ENCODE data around the gene DDC. TPM values are rescaled to one million over a fixed set of nuclear protein-coding genes. Genes with fewer than 3 reads are reported as not detected.

The DDC gene
- total and polyA plus RNA-seq, 2 donors from 2014 or later = 7.8 to 257 TPM

- intact Hi-C loops (cut with DNase I) = no loop called here
- H3K9ac ChIP-seq (ENCODE audit: low read length in 3 of 3) = no peak overlapping the region
These were observed 33.3 kb downstream of the DDC start for GRCh38 chr7:50531928-50532327.

GRCh38 chr7:50531401-50531911 is 33.7 kb downstream of the DDC start:
- Histone ChIP-seq H3K4me3 (ENCODE audit: low read length in 3 of 3) (no peak overlapping the region), H3K27ac (ENCODE audit: low read depth in 2 of 2, low read length in 2 of 2) (no peak overlapping the region), H3K9ac (ENCODE audit: low read length in 3 of 3) (no peak overlapping the region), H3K4me1 (ENCODE audit: control insufficient read depth in 2 of 3, insufficient read depth in 2 of 3, low read depth in 1 of 3, low read length in 3 of 3) (peaks cover 0 to 6% (median 4%) of the 10 kb centered on the region in 3 donors), H3K36me3 (ENCODE audit: control insufficient read depth in 2 of 3, insufficient read depth in 3 of 3, low read length in 3 of 3) (peaks cover 0 to 19% (median 0%) of the 10 kb centered on the region in 3 donors), H3K9me3 (ENCODE audit: control insufficient read depth in 2 of 3, insufficient read depth in 1 of 3, low read length in 3 of 3) (no peaks in the 10 kb centered on the region), H3K27me3 (ENCODE audit: control insufficient read depth, insufficient read depth, low read length) (no peaks in the 10 kb centered on the region)
- TF ChIP-seq CTCF (IDR thresholded peaks at IDR 0.05; ENCODE audit: borderline replicate concordance, extremely low read depth, insufficient read depth) = no peak
- DNase-seq (peak in 3 of 5 donors; percentile 23 to 58 (median 29)), FAIRE-seq (no peak)
- intact Hi-C loops (cut with DNase I) = no loop called here

More at GRCh38 chr7:50531928-50532327, 33.3 kb downstream of the DDC start:
- no peaks in the 10 kb centered on the region for H3K27me3 ChIP-seq (ENCODE audit: control insufficient read depth, insufficient read depth, low read length)
- DNase-seq (no peak), FAIRE-seq (no peak)
- no peak for TF ChIP-seq CTCF (IDR thresholded peaks at IDR 0.05; ENCODE audit: borderline replicate concordance, extremely low read depth, insufficient read depth)
- no peak overlapping the region for H3K27ac ChIP-seq (ENCODE audit: low read depth in 2 of 2, low read length in 2 of 2)
- H3K9me3 ChIP-seq (ENCODE audit: control insufficient read depth in 2 of 3, insufficient read depth in 1 of 3, low read length in 3 of 3) = no peaks in the 10 kb centered on the region
- H3K36me3 ChIP-seq (ENCODE audit: control insufficient read depth in 2 of 3, insufficient read depth in 3 of 3, low read length in 3 of 3) = peaks cover 0 to 22% (median 0%) of the 10 kb centered on the region in 3 donors
- peaks cover 0 to 6% (median 4%) of the 10 kb centered on the region in 3 donors for H3K4me1 ChIP-seq (ENCODE audit: control insufficient read depth in 2 of 3, insufficient read depth in 2 of 3, low read depth in 1 of 3, low read length in 3 of 3)
- H3K4me3 ChIP-seq (ENCODE audit: low read length in 3 of 3) = no peak overlapping the region

GRCh38 chr7:50530766-50531165 is 34.4 kb downstream of the DDC start:
- Histone ChIP-seq H3K27me3 (ENCODE audit: control insufficient read depth, insufficient read depth, low read length) (no peaks in the 10 kb centered on the region), H3K36me3 (ENCODE audit: control insufficient read depth in 2 of 3, insufficient read depth in 3 of 3, low read length in 3 of 3) (peaks cover 0 to 19% (median 0%) of the 10 kb centered on the region in 3 donors), H3K4me1 (ENCODE audit: control insufficient read depth in 2 of 3, insufficient read depth in 2 of 3, low read depth in 1 of 3, low read length in 3 of 3) (peaks cover 0 to 6% (median 4%) of the 10 kb centered on the region in 3 donors), H3K9me3 (ENCODE audit: control insufficient read depth in 2 of 3, insufficient read depth in 1 of 3, low read length in 3 of 3) (no peaks in the 10 kb centered on the region), H3K27ac (ENCODE audit: low read depth in 2 of 2, low read length in 2 of 2) (no peak overlapping the region), H3K4me3 (ENCODE audit: low read length in 3 of 3) (no peak overlapping the region), H3K9ac (ENCODE audit: low read length in 3 of 3) (no peak overlapping the region)
- no peak for DNase-seq
- FAIRE-seq = no peak
- TF ChIP-seq CTCF (IDR thresholded peaks at IDR 0.05; ENCODE audit: borderline replicate concordance, extremely low read depth, insufficient read depth) = no peak
- intact Hi-C loops (cut with DNase I) = no loop called here

Data from kidney (tissue), 14 donors.